ENCODE measurements around the gene CACNG7. TPM values are rescaled to one million over a fixed set of nuclear protein-coding genes. Genes with fewer than 3 reads are reported as not detected.
A peak's percentile ranks its signal among the peaks of the same experiment; 100 is the strongest.

CACNG7 gene
- total RNA-seq, 2 donors from 2014 or later: not detected

DNA sequence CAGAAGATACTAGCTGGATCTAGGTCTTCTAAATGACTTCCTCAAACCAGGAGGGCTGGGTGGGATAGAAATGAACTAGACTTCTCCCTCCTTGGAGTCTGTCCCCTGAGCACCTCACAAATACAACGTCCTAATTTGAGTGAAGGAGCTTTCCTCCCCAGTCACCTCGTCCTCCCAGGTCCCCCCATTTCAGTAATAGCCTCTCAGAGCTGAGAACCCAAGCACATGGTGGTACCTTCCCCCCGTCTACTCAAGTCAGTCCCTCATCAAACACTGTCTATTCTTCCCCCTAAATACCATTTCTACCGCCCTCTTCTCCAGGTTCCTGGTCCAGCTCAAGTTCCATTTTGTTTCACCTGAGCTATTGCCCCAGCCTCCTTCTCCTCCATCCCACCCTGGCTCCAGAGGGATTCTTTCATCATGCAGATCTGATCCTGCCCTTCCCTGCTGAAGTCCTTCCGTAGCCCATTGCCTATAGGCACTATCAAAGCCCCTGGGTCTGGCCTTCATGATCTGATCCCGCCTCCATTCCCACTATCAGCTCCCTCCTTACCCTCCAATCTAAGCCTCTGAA, 32.3 kb upstream of the CACNG7 start:
- no peak for DNase-seq (ENCODE audit: low spot score)
- intact Hi-C loops (cut with DNase I): no loop called here

DNA sequence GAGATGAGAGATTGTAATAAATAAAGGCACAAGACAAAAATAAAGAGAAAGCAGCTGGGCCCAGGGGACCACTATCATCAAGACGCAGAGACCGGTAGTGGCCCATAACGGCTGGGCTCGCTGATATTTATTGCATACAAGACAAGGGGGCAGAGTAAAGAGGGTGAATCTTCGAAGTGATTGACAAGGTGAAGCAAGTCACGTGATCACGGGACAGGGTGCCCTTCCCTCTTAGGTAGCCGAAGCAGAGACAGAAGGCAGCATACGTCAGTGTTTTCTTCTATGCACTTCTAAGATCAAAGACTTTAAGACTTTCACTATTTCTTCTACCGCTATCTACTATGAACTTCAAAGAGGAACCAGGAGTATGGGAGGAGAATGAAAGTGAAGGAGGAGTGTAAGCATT, 31.7 kb upstream of the CACNG7 start:
- DNase-seq (ENCODE audit: low spot score): no peak

DNA sequence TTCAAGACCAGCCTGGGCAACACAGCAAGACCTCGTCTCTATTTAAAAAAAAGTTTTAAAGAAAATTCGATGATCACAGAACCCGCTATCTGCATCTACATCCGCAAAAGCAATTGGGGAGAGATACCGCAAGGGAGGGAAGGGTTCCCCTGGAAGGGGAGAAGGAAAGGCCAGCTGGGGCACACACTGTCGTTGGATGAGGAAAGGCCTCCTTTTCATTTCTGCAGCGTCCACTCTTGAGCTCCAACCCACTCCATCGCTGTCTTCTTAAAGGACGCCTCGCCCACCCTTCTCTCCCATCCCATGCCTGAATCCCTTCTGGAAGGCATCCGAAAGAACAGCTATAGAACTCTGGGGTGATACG, 30.3 kb upstream of the CACNG7 start:
- intact Hi-C loops (cut with DNase I): no loop called here
- DNase-seq (ENCODE audit: low spot score): no peak

More for the DNA sequence above, 31.7 kb upstream of the CACNG7 start:
- intact Hi-C loops (cut with DNase I): no loop called here

DNA sequence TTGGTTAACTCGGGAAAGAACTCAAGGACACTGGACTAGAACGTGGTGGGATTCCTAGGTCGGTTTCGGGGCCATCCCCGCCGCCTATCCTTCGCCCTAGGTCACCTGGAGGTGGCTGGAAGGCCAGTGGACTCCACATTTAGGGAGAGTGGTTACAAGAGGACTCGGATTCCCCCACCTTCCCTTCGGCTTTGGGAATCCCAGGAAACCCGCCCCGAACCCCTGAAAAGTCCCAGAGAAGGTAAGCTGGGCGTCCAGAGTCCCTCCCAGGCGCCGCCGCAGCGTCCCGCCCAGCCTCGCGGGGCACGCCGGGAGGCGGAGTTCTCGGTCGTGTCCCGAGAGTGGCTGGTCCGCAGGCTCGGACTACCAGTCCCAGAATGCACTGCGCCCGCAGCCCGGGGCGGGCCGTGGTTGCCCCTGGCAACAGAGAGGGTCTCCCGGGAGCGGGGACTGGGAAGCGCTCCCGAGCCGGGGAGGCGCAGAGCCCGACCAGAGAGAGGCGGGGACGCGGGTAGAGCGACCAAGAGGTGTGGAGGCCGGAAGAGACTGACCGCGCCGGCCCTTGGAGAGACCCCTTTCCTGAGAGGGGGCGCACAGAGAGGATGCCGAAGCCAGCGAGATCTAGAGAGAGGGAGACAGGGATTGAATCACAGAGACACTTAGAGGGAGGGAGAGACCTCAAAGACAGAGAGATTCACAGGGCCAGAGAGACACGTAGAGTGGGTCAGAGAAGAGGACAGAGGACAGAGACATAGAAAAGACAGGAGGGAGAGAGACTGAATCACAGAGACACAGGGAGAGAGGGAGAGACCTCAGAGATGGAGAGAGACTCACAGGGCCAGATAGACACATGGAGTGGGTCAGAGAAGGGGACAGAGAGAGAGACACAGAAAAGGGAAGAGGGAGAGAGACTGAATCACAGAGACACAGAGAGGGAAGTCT, 29.7 kb upstream of the CACNG7 start:
- intact Hi-C loops (cut with DNase I): no loop called here
- peak; percentile 98 for DNase-seq (ENCODE audit: low spot score)

DNA sequence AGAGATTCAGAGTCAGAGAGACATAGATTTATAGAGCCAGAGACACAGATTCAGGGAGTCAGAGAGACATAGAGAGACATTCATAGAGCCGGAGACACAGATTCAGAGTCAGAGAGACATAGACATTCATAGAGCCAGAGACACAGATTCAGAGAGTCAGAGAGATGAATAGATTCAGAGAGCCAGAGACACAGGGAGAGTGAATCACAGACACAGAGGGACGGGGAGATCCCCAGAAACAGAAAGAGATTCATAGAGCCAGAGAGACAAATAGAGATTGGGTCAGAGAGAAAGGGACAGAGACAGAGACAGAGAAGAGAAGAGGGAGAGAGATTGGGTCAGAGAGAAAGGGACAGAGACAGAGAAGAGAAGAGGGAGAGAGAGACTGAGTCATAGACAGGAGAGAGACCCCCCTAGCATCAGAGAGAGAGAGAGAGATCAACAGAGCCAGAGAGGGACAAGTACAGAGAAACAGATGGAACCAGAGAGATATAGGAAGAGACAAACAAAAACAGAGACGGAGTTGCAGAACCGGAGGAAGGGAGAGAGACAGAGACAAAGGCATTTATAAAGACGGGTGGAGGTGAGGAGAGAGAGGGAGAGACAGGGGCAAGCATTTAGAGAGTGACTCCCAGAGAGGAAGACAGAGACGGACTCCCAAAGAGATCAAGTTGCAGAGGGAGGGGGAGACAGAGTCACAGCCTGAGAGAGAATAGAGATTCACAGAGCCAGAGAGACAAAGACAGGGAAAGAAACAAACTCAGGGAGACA, 28.2 kb upstream of the CACNG7 start:
- DNase-seq (ENCODE audit: low spot score): no peak
- intact Hi-C loops (cut with DNase I): no loop called here

DNA sequence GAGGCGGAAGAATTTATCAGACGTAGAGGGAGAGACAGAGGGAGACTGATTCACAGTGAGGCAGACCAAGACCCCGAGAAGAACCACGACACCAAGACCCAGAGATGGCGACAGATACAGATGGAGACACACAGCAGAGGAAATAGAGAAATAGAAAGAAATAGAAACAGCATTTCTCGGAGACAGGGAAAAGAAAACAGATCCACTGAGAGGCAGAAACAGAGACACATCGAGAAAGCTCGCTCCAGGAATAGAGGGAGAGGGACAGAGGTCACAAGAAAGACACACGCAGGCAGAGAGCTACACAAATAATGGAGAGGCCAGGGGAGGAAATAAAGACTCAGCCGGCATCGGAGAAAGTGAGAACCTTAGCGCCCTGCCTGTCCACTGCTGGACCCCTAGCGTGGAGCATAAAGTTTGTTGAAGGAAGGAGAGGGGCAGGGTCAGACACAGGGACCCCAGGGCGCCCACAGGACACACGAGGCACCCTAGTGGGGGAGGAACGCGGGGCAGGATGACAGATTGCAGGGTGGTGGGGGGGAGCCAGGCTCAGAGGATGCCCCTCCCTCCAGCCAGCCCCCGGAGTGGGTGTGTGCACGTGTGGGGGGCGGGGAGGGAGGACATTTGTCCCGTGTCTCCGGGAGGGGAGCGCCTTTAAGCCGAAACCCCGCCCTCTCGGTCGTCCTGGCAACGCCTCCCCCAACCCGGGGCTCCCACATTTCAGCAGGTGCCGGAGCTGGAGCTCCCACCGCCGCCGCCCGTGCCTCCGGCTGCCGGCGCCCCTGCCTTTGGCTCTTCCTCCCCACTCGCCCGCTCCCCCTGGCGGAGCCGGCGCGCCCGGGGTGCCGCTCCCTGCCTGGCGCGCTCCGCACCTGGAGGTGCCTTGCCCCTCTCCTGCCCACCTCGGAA, 27.3 kb upstream of the CACNG7 start, which contains the start of gene PRKCG:
Gene PRKCG, plus strand, starts transcription at position 716 of the 909 bp plus-strand sequence. CDS start 298 bp downstream, outside the sequence.
- peak; percentile 81 for DNase-seq (ENCODE audit: low spot score)
- intact Hi-C loops (cut with DNase I): no loop called here

DNA sequence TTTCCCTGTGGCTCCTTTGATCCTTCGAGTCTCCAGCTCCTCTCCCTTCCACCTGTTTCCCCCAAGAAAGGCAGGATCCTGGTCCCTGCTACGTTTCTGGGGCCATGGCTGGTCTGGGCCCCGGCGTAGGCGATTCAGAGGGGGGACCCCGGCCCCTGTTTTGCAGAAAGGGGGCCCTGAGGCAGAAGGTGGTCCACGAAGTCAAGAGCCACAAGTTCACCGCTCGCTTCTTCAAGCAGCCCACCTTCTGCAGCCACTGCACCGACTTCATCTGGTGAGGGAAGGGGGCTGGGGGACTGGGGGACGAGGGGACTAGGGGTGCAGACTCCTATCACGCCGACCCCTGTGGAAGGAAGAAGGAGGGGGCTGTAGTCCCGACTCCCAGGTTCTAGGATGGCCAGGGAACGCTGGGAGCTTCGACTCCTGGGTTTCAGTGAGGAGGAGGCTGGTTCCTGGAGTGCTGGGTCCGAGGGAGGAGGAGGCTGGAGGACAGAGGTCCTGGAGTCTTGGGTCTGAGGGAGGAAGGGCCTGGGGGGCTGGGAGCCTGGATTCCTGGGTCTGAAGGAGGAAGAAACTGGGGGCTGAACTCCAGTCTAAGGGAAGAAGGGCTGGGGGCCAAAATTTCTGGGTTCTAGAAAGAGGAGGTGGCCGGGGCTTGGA, 26.6 kb upstream of the CACNG7 start:
- intact Hi-C loops (cut with DNase I): no loop called here

DNA sequence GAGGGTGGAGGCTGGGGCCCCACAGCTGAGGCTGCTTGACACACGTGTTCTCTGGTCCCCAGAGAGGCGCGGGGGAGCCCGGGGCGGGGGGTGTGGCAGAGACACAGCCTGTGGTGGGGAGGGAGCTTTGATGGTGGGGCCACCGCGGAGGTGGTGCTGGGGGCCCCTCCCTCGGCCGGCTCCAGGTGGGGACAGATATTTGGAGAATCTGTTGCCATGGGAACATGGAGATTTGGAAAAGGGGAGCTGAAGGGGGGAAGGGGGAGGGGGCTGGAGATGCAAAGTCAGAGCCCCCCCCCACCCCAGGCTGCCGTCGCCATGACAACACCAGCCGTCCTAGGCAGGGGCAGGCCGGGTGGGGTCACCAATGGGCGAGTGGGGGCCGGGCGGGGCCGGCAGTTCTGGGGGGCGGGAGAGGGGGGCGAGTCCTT, 25.8 kb upstream of the CACNG7 start:
- no peak for DNase-seq (ENCODE audit: low spot score)
- intact Hi-C loops (cut with DNase I): no loop called here

More for the DNA sequence above, 26.6 kb upstream of the CACNG7 start:
- DNase-seq (ENCODE audit: low spot score): no peak

DNA sequence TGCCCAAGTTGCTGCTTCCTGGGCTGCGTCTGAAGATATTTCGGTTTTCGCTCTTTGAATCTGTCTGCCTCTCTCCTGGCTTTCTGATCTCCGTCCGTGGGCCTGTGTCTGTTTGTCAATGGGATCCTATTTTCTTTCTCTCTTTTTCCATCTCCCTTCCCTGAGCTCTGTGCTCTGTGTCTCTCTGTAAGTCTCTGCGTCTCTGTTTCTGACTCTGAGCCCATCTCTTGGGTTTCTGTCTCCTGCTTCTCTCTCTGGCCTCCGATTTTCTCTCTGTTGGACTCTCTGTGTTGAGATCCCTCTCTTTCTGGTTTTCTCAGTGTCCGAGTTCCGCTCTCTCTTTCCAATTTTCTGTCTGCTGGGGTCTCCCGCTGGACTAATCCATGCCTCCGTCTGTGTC, 25.3 kb upstream of the CACNG7 start:
- no peak for DNase-seq (ENCODE audit: low spot score)
- intact Hi-C loops (cut with DNase I): no loop called here

DNA sequence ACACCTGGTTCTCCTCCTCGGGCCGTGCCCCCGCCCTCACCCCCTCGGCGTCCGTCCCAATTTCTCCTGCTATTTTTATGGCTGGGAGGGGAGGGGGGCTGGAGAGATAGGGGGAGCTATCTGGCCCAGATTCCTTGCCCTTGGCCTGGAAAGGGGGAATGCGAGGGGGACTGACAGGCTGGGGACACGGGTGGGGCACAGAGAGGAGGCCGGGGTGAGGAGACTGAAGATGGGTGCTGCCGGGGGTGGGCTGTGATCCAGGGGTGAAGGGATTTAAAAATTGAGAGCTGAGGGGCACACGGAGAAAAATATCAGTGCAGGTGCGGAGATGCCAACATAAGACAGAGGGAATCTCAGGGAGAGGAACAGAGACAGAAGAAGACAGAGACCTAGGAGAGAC, 24.8 kb upstream of the CACNG7 start:
- no peak for DNase-seq (ENCODE audit: low spot score)
- intact Hi-C loops (cut with DNase I): no loop called here

DNA sequence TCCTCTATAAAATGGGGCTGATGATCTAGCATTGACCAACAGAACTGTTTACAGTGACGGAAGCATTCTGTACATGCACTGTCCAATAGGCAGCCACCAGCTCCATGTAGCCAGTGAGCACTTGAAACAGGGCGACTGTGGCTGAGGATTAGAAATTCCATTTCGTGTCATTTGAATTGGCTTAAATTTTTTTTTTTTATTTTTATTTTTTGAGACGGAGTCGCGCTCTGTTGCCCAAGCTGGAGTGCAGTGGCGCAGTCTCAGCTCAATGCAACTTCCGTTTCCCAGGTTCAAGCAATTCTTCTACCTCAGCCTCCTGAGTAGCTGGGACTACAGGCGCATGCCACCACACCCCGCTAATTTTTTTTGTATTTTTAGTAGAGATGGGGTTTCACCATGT, 24.0 kb upstream of the CACNG7 start:
- DNase-seq (ENCODE audit: low spot score): no peak
- intact Hi-C loops (cut with DNase I): no loop called here

DNA sequence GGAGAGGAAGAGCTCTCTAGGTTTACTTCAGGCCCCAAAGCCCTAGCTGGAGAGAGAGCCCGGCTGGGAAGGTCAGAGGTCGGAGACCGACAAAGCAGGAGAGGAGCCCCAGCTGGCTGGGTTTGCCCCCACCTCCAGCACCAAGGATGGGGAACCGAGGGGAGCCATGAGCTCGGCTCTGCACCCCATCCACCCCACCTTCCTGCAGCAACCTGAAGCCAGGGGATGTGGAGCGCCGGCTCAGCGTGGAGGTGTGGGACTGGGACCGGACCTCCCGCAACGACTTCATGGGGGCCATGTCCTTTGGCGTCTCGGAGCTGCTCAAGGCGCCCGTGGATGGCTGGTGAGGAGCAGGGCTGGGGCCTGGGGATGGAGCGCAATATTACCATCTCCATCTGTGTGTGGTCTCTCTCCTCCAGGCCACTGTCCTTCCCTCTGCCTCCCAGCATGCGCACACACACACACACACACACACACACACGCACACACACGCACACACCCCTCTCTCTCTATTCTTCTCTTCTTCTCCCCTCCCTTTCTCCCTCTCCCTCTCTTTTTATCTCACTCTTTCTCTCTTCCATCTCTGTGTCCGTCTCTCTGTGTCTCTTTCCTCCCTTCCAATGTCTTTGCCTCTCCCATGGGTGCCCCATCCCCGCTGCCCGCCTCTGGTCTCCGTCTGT, 16.6 kb upstream of the CACNG7 start:
- intact Hi-C loops (cut with DNase I): no loop called here
- DNase-seq (ENCODE audit: low spot score): peak; percentile 78

DNA sequence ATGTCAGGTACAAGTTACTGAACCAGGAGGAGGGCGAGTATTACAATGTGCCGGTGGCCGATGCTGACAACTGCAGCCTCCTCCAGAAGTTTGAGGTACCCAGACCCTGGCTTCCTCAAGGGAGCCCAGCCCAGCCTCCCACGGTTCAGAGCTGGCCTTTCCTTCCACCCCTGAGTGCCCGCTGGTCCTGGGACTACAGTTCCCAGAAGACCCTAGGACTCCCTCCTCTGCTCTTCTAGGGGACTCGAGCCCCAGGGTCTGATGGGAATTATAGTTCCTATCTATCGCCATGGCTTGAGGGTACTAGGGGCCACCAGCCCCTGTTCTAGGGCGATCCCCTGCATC, 16.1 kb upstream of the CACNG7 start:
- peak; percentile 59 for DNase-seq (ENCODE audit: low spot score)
- intact Hi-C loops (cut with DNase I): no loop called here

DNA sequence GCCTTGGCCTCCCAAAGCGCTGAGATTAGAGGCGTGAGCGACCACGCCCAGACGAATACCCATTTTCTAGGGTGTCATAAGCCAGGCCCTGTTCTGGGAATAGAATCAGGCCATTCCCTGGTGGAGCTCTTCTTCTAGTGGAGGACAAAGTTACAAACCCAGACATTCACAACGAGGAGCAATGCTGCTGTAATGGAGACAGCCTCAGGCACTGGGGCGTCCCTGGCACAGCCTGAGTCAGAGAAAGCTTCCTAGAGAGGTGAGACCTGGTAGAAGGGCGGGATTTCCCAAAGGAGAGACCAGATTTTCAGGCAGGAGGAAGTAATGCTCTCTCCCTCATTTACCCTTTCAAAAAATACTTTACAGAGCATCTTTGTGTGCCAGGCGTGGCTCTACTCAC, 14.4 kb upstream of the CACNG7 start:
- no peak for DNase-seq (ENCODE audit: low spot score)
- intact Hi-C loops (cut with DNase I): no loop called here

DNA sequence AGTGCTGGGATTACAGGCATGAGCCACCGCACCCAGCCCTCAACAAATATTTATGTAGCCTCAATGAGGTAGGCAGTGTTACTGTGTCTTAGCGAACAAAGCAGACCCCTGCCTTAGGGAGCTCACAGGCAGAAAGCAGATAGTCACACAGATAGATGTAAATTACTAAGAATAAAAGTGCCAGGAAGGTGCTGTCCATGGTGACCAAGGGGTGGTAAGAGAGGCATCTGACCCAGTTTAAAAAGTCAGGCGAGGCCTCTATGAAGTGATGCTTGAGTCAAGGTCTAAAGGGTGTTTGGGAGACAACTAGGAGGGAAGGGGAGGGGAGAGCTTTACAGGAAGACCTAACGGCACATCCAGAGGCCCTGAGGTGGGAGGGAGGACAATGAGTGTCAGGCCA, 12.4 kb upstream of the CACNG7 start:
- DNase-seq (ENCODE audit: low spot score): no peak
- intact Hi-C loops (cut with DNase I): no loop called here

DNA sequence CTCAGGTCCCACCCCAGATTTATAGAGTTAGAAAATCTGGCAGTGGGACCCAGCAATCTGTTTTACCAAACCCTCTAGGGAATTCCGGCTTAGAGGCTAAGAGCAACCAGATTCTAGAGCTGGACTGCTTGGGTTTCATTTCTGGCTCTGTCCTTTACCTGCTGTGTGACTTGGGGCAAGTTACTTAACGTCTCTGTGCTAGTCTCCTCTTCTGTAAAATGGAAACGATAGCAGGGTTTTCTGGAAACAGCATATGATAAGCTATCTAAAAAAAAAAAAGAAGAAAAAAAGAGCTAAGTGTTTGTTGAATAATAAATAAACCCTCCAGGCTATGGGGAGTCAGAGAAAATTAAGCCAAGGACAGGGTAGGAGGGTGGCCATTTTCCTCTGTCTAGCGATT, 11.6 kb upstream of the CACNG7 start:
- intact Hi-C loops (cut with DNase I): no loop called here
- no peak for DNase-seq (ENCODE audit: low spot score)

DNA sequence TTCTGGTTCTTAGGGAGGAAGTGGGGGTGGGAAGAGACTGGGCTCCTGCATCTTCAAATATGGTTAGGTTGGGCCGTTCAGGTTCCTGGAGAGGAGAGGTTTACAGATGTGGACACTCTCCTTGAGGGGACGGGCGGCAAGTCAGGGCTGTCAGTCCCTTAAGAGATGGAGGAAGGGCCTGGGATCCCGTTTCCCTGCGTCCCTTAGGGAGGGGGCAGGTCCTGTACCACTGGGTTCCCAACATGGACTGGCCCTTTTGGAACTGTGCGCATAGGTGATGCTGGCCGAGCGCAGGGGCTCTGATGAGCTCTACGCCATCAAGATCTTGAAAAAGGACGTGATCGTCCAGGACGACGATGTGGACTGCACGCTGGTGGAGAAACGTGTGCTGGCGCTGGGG, 10.9 kb upstream of the CACNG7 start:
- intact Hi-C loops (cut with DNase I): no loop called here
- DNase-seq (ENCODE audit: low spot score): no peak

DNA sequence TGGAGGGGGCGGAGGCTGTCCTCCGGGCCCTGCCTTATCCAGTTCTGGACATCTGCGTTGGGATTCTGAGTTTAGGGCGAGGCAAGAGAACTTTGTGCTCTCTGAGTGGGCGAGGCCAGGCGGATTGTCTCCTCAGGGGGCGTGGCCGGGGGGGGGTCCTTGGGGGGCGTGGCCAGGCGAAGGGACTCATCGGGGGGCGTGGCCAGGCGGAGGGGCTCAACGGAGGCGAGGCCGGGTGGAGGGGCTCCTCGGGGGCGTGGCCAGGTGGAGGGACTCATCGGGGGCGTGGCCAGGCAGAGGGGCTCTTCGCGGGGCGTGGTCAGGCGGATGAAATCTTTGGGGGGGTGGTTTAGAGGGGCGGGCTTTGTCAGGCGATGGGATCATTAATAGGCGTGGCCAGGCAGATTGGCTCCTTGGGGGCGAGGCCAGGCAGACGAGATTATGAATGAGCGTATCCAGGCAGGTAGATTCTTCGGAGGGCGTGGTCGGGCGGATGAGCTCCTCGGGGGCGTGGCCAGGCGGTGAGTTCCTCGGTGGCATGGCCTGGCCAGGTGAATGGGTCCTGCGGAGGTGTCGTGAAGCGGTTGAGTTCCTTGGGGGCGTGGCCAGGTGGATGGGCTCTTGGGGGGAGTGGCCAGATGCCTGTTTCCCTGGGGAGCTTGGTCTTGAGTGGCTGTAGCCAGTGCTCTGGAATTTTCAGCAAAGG, 10.3 kb upstream of the CACNG7 start:
- no peak for DNase-seq (ENCODE audit: low spot score)
- intact Hi-C loops (cut with DNase I): no loop called here

Data from posterior vena cava (tissue), 2 donors.